B cell (primary cell): ENCODE data around the gene DDX54. TPM values are rescaled to one million over a fixed set of nuclear protein-coding genes. Genes with fewer than 3 reads are reported as not detected.

Source experiments
- ATAC-seq: fragments of 200-7000 bp; cut with Tn5 transposase; one replicate; pipeline ENCODE4 v1.10.0; 2021; ENCODE audit warnings: low read depth, mild to moderate bottlenecking, moderate number of reproducible peaks, moderate library complexity
- CTCF ChIA-PET: fragments of 350-600 bp; sonication (Branson Sonifier 250); formaldehyde crosslinking; loops from one replicate; lab custom pipeline; 2021; ENCODE audit warnings: antibody characterized with exemption, inconsistent platforms; lab: Charles Lee
- POLR2A ChIA-PET: fragments of 350-600 bp; sonication (Branson Sonifier 250); formaldehyde crosslinking; loops from one replicate; lab custom pipeline; 2021; ENCODE audit warnings: antibody characterized with exemption; lab: Charles Lee
- DNase-seq: peaks from one replicate; pipeline ENCODE4 v3.0.0; 2013
- H2AFZ ChIP-seq: 2 replicates; pipeline ENCODE4 v1.6.1; 2012; ENCODE audit warnings: mild to moderate bottlenecking, low read depth, low read length; ENCODE audit not compliant: insufficient read depth, poor library complexity, severe bottlenecking
- H3K27ac ChIP-seq, 2 donors: 1 replicate in 1 of 2; 2 replicates in 1 of 2; pipeline ENCODE4 v1.5.1; 2012 to 2013; ENCODE audit warnings: low read length in 2 of 2, mild to moderate bottlenecking in 2 of 2, moderate library complexity in 1 of 2
- H3K27me3 ChIP-seq, 4 experiments: fragments of 200-600 bp in 1 of 4; sonication (generic) in 1 of 4; replicated peaks in 1 of 4; 1 replicate in 2 of 4; 2 replicates in 2 of 4; pipeline versions ENCODE4 v1.6.1 to v1.7.0; 2013 to 2016; ENCODE audit warnings: low read length in 3 of 4, mild to moderate bottlenecking in 2 of 4, mixed read lengths in 1 of 4, moderate library complexity in 1 of 4; ENCODE audit not compliant: insufficient read depth in 4 of 4, control insufficient read depth in 3 of 4; ENCODE audit errors: control extremely low read depth in 1 of 4
- H3K36me3 ChIP-seq, 2 experiments: replicated peaks in 1 of 2; 1 replicate in 1 of 2; 2 replicates in 1 of 2; pipeline versions ENCODE4 v1.6.1 to v1.7.1; 2013; ENCODE audit warnings: low read length in 1 of 2; ENCODE audit not compliant: insufficient read depth in 2 of 2, control insufficient read depth in 1 of 2; ENCODE audit errors: control extremely low read depth in 1 of 2, extremely low read depth in 1 of 2
- H3K4me1 ChIP-seq, 2 donors: fragments of 200-600 bp in 1 of 2; sonication (generic) in 1 of 2; 1 replicate in 1 of 2; 2 replicates in 1 of 2; pipeline versions ENCODE4 v1.5.1 to v1.6.1; 2013 to 2017; ENCODE audit warnings: low read length in 2 of 2; ENCODE audit not compliant: control insufficient read depth in 2 of 2, insufficient read depth in 2 of 2
- H3K4me2 ChIP-seq: replicated peaks from 2 replicates; pipeline ENCODE3; 2012; ENCODE audit warnings: mild to moderate bottlenecking, low read depth, low read length; ENCODE audit not compliant: poor library complexity, severe bottlenecking
- H3K4me3 ChIP-seq, 5 experiments: fragments of 200-600 bp in 1 of 5; sonication (generic) in 1 of 5; 1 replicate in 3 of 5; 2 replicates in 2 of 5; pipeline versions ENCODE4 v1.5.1 to v1.7.0; 2011 to 2016; ENCODE audit warnings: low read length in 4 of 5, mild to moderate bottlenecking in 4 of 5, low read depth in 2 of 5, control low read depth in 1 of 5, moderate library complexity in 1 of 5; ENCODE audit not compliant: insufficient read depth in 1 of 5; ENCODE audit errors: control extremely low read depth in 1 of 5, extremely low read depth in 1 of 5
- H3K79me2 ChIP-seq: fragments of 200-600 bp; sonication (generic); one replicate; pipeline ENCODE4 v1.6.0; 2016; ENCODE audit warnings: low read length; ENCODE audit not compliant: control insufficient read depth, insufficient read depth
- H3K9ac ChIP-seq: fragments of 200-600 bp; sonication (generic); 2 replicates; pipeline ENCODE4 v1.6.1; 2017; ENCODE audit warnings: mild to moderate bottlenecking, low read length, moderate library complexity
- H3K9me3 ChIP-seq, 3 donors: one replicate each; pipeline versions ENCODE4 v1.6.1 to v1.7.1; 2013; ENCODE audit warnings: low read length in 2 of 3; ENCODE audit not compliant: control insufficient read depth in 2 of 3, insufficient read depth in 1 of 3; ENCODE audit errors: control extremely low read depth in 1 of 3
- H4K20me1 ChIP-seq: 2 replicates; pipeline ENCODE4 v1.6.0; 2012; ENCODE audit warnings: mild to moderate bottlenecking, low read length; ENCODE audit not compliant: insufficient read depth, control insufficient read depth, poor library complexity, severe bottlenecking
- H3K27ac Mint-ChIP-seq: one replicate; pipeline ENCODE4 v1.8.0; 2021; ENCODE audit warnings: mixed read lengths
- H3K27me3 Mint-ChIP-seq: one replicate; pipeline ENCODE4 v1.8.0; 2021; ENCODE audit warnings: mixed read lengths
- H3K4me1 Mint-ChIP-seq: one replicate; pipeline ENCODE4 v1.8.0; 2021; ENCODE audit warnings: mixed read lengths
- H3K4me3 Mint-ChIP-seq: one replicate; pipeline ENCODE4 v1.8.0; 2021; ENCODE audit warnings: mixed read lengths
- H3K9me3 Mint-ChIP-seq: one replicate; pipeline ENCODE4 v1.8.0; 2022; ENCODE audit warnings: mixed read lengths; ENCODE audit not compliant: insufficient read depth
- EZH2 ChIP-seq: IDR thresholded peaks from 2 replicates; pipeline ENCODE4 v1.6.1; 2012; ENCODE audit warnings: borderline replicate concordance, low read depth, mild to moderate bottlenecking, moderate library complexity, low read length; ENCODE audit not compliant: insufficient read depth, poor library complexity, severe bottlenecking
- WGBS: methylation state at CpG from one replicate; pipeline ENCODE4 v1.1.5; 2013; ENCODE audit warnings: missing lambda C conversion rate; ENCODE audit not compliant: insufficient coverage; 5-methylcytosine and 5-hydroxymethylcytosine counted together
- intact Hi-C: fragments of 100-400 bp; cut with micrococcal nuclease; formaldehyde crosslinking; loops from one replicate; pipeline ENCODE4 v1.10.0; 2022
- polyA plus RNA-seq: library from polyadenylated mRNA; depleted of rRNA; stranded (reverse); fragments of >200 nt; gene quantifications from 2 replicates; pipeline ENCODE4 v1.2.3, GENCODE V29; 2012
- total RNA-seq, 2 donors: library from RNA; stranded (reverse); fragments of 120-200 nt in 1 of 2; gene quantifications; 1 replicate in 1 of 2; 2 replicates in 1 of 2; pipeline versions ENCODE4 v1.2.3 to v1.2.4, GENCODE V29; 2013 to 2022
- TF ChIP-seq, protein P1 (sequence below): fragments of 200-600 bp; IDR thresholded peaks from one replicate; pipeline ENCODE4 v1.8.0; 2022; ENCODE audit warnings: antibody characterized with exemption, mild to moderate bottlenecking

Gene DDX54
- total and polyA plus RNA-seq, 2 donors (not counting 1 experiment from before 2014, with no cell fraction given) = 55.4 to 101 TPM

DNA sequence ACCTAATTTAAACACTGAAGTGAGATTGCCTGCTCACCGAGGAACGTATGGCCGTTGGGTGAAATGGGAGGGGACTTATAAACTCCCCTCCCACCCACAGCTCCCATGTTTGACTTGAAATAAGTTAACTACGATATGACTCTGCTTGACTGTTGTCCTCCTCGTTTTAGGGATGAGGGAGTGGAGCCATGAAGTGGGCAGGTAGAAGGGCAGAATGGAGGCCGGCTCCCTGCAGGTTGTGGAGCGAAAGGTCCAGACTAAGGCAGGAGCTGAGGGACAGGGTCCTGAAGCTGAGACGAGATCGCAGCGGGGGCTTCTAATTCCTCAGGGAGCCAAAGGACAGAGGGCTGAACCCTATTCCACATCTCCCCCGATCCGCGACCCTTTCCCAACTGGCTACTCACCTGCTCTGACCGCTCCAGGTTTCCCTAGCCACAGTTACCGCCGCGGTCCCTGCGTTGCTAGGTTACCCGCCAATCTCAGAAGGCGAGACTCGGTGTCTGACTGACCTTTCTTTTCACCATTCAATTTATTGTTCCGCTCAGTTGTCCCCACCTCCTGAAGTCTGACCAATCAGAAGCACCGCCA is 35.4 kb upstream of the DDX54 start:
- CTCF ChIA-PET = interaction anchor here (1.0 to 5.4 kb wide), 5 partner anchors 9 to 24 kb away, joined by 4 to 53 read pairs (median 35); no protein-coding TSS in a partner anchor
- peaks cover 44% of the 10 kb centered on the region for H3K4me1 Mint-ChIP-seq
- peak overlapping the region; percentile 96 for H3K4me2 ChIP-seq

DNA sequence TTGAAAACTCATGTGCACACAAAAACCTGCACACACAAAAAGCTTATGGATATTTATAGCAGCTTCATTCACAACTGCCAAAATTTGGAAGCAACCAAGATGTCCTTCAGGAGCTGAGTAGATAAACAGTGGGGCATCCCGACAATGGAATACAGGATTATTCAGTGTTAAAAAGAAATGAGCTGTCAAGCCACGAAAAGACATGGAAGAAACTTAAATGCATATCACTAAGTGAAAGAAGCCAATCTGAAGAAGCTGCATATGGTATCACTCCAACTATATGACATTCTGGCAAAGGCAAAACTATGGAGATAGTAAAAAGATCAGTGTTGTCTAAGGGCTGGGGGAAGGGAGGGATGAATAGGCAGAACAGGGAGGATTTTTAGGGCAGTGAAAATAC is 30.7 kb upstream of the DDX54 start:
- TF ChIP-seq, protein P1, sequence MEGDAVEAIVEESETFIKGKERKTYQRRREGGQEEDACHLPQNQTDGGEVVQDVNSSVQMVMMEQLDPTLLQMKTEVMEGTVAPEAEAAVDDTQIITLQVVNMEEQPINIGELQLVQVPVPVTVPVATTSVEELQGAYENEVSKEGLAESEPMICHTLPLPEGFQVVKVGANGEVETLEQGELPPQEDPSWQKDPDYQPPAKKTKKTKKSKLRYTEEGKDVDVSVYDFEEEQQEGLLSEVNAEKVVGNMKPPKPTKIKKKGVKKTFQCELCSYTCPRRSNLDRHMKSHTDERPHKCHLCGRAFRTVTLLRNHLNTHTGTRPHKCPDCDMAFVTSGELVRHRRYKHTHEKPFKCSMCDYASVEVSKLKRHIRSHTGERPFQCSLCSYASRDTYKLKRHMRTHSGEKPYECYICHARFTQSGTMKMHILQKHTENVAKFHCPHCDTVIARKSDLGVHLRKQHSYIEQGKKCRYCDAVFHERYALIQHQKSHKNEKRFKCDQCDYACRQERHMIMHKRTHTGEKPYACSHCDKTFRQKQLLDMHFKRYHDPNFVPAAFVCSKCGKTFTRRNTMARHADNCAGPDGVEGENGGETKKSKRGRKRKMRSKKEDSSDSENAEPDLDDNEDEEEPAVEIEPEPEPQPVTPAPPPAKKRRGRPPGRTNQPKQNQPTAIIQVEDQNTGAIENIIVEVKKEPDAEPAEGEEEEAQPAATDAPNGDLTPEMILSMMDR = no peak
- no peak for TF ChIP-seq EZH2
- CTCF ChIA-PET = no interaction called here

More for the DNA sequence above, 35.4 kb upstream of the DDX54 start:
- Histone ChIP-seq H3K36me3 (no peaks in the 10 kb centered on the region), H3K79me2 (peaks cover 41% of the 10 kb centered on the region), H3K9me3 (no peaks in the 10 kb centered on the region), H4K20me1 (no peaks in the 10 kb centered on the region), H3K4me3 (peak overlapping the region; percentile 60 to 69 (median 67)), H3K4me1 (peaks cover 32 to 55% of the 10 kb centered on the region in 2 donors), H3K9ac (peak overlapping the region; percentile 74), H3K27ac (peak overlapping the region; percentile 69 to 93), H3K27me3 (no peaks in the 10 kb centered on the region), H2AFZ (peak overlapping the region; percentile 74)
- POLR2A ChIA-PET = interaction anchor here (0.7 to 4.0 kb wide), 9 partner anchors 8 to 68 kb away, joined by 3 to 69 read pairs (median 10); partner anchors contain the start of genes DDX54 and RITA1
- TF ChIP-seq EZH2 = no peak
- TF ChIP-seq, protein P1 = no peak
- under 1% methylated on average over 20 of the region's 23 CpGs for WGBS
- no peaks in the 10 kb centered on the region for H3K27me3 Mint-ChIP-seq
- no peak for ATAC-seq
- intact Hi-C loops = loop anchor here (1.0 to 5.0 kb wide), 6 partner anchors 9 to 143 kb away; partner anchors contain the start of genes DDX54 and RITA1
- DNase-seq = no peak
- peak overlapping the region; percentile 89 for H3K27ac Mint-ChIP-seq
- peak overlapping the region; percentile 90 for H3K4me3 Mint-ChIP-seq
- no peaks in the 10 kb centered on the region for H3K9me3 Mint-ChIP-seq

More for the DNA sequence above, 30.7 kb upstream of the DDX54 start:
- Histone ChIP-seq H3K9ac (no peak overlapping the region), H3K27me3 (no peaks in the 10 kb centered on the region), H3K4me2 (no peak overlapping the region), H3K4me3 (no peak overlapping the region), H3K4me1 (peaks cover 18 to 30% of the 10 kb centered on the region in 2 donors), H3K79me2 (peaks cover 9% of the 10 kb centered on the region), H2AFZ (no peak overlapping the region), H3K27ac (no peak overlapping the region), H3K36me3 (no peaks in the 10 kb centered on the region), H4K20me1 (no peaks in the 10 kb centered on the region), H3K9me3 (no peaks in the 10 kb centered on the region)
- WGBS = no CpG with 5 or more reads among the region's 2 CpGs
- Mint-ChIP-seq H3K27ac (no peak overlapping the region), H3K4me1 (peaks cover 34% of the 10 kb centered on the region), H3K9me3 (no peaks in the 10 kb centered on the region), H3K27me3 (no peaks in the 10 kb centered on the region), H3K4me3 (no peak overlapping the region)
- ATAC-seq = no peak
- POLR2A ChIA-PET = no interaction called here
- DNase-seq = no peak
- intact Hi-C loops = no loop called here
